ENCODE results near the gene FLOT2. TPM values are rescaled to one million over a fixed set of nuclear protein-coding genes. Genes with fewer than 3 reads are reported as not detected.
"Not testable (repeated sequence)": the region's sequence is repeated elsewhere in the genome, so short reads cannot be mapped to it uniquely, and the experiment has no call there.

The FLOT2 gene
- polyA plus RNA-seq, 2 donors: 33.0 to 52.3 TPM

DNA sequence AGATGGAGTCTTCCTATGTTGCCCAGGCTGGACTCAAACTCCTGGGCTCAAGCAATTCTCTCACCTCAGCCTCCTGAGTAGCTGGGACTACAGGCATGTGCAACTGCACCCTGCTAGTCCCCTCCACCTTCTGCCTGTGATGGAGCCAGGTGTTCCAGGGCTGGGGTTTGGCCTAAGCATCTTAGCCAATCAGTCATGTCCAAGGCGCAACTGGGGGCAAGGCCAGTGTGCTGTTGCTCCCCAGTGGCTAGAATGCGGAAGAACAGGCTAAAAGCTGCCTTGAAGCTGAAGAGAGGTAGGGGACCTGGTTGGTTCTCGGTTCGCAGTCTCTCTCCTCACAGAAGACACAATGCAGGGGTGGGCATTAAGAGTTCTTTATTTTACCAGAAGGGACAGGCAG is 18.6 kb downstream of the FLOT2 start:
- H3K4me3 ChIP-seq (ENCODE audit: low read depth in 1 of 2, low read length in 2 of 2): no peak overlapping the region
- WGBS, 2 donors: 68 to 85% methylated on average over 4 of the region's 4 CpGs
- no peaks in the 10 kb centered on the region for H3K9me3 ChIP-seq (ENCODE audit: control insufficient read depth in 2 of 2, insufficient read depth in 1 of 2, low read depth in 1 of 2, low read length in 1 of 2)
- peaks cover 36 to 46% of the 10 kb centered on the region in 2 donors for H3K36me3 ChIP-seq (ENCODE audit: control insufficient read depth in 2 of 2, insufficient read depth in 2 of 2, low read length in 1 of 2)
- H3K4me1 ChIP-seq (ENCODE audit: control insufficient read depth in 2 of 2, insufficient read depth in 2 of 2, low read length in 1 of 2): peaks cover 0 to 8% of the 10 kb centered on the region in 2 donors
- H3K27ac ChIP-seq (ENCODE audit: low read depth in 2 of 2, low read length in 1 of 2): no peak overlapping the region
- no peaks in the 10 kb centered on the region for H3K27me3 ChIP-seq (ENCODE audit: control insufficient read depth in 1 of 2, insufficient read depth in 2 of 2, low read length in 2 of 2)

DNA sequence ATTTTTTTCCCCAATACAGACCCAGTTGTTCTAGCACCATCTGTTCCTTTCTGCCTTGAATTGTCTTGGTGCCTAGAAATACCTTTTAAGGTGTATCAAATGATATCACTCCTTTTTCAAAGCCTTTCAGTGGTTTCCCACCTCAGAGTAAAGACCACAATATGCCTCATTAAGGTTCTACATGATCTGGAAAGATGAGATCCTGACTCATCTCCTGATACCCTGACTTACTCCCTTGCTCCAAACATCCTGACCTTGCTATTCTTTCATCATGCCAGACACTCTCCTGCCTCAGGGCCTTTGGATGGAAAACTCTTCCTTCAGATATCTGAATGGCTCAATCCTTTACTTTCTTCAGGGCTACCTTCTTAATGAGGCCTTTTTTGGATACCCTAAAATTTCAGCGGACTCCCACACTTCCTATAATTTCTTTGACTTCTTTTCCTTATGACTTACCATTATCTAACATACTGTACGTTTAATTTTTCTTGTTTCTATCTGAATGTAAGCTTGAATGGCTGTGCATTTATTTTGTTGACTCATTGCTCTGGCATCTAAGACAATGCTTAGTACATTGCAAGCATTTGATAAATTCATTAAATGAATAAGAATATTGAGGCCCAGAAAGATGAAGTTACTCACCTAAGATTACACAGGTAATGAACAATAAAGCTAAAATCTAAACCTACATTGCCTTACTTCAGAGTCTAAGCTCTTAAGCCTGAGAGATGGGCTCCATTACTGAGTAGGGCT is 19.2 kb downstream of the FLOT2 start:
- 71 to 81% methylated on average over 2 of the region's 2 CpGs for WGBS, 2 donors
- Histone ChIP-seq H3K4me3 (ENCODE audit: low read depth in 1 of 2, low read length in 2 of 2) (no peak overlapping the region), H3K4me1 (ENCODE audit: control insufficient read depth in 2 of 2, insufficient read depth in 2 of 2, low read length in 1 of 2) (peaks cover 0 to 8% of the 10 kb centered on the region in 2 donors), H3K9me3 (ENCODE audit: control insufficient read depth in 2 of 2, insufficient read depth in 1 of 2, low read depth in 1 of 2, low read length in 1 of 2) (no peaks in the 10 kb centered on the region), H3K36me3 (ENCODE audit: control insufficient read depth in 2 of 2, insufficient read depth in 2 of 2, low read length in 1 of 2) (peaks cover 36 to 42% of the 10 kb centered on the region in 2 donors), H3K27ac (ENCODE audit: low read depth in 2 of 2, low read length in 1 of 2) (no peak overlapping the region), H3K27me3 (ENCODE audit: control insufficient read depth in 1 of 2, insufficient read depth in 2 of 2, low read length in 2 of 2) (no peaks in the 10 kb centered on the region)

DNA sequence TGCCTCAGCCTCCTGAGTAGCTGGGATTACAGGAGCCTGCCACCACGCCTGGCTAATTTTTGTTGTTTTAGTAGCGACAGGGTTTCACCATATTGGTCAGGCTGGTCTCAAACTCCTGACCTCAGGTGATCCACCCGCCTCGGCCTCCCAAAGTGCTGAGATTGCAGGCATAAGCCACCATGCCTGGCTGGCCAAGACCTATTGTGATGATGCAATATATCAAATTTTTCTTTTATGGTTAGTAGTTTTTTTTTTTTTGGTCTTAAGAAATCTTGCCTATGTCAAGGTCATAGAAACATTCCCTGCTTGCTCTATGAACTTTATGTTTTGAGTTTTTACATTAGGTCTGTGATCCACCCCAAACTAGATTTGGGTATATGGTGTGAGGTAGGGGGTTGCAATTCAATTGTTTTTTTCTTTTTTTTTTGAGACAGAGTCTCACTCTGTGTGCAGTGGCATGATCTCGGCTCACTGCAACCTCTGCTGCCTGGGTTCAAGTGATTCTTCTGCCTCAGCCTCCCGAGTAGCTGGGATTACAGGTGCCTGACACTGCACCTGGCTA is 20.3 kb downstream of the FLOT2 start:
- H3K27ac ChIP-seq (ENCODE audit: low read depth in 2 of 2, low read length in 1 of 2); H3K27me3 ChIP-seq (ENCODE audit: control insufficient read depth in 1 of 2, insufficient read depth in 2 of 2, low read length in 2 of 2); H3K4me1 ChIP-seq (ENCODE audit: control insufficient read depth in 2 of 2, insufficient read depth in 2 of 2, low read length in 1 of 2); H3K9me3 ChIP-seq (ENCODE audit: control insufficient read depth in 2 of 2, insufficient read depth in 1 of 2, low read depth in 1 of 2, low read length in 1 of 2); H3K4me3 ChIP-seq (ENCODE audit: low read depth in 1 of 2, low read length in 2 of 2): not testable (repeated sequence)
- H3K36me3 ChIP-seq (ENCODE audit: control insufficient read depth in 2 of 2, insufficient read depth in 2 of 2, low read length in 1 of 2): peaks cover 28 to 34% of the 10 kb centered on the region in 2 donors
- 93% methylated on average over 6 of the region's 6 CpGs for WGBS, 2 donors

DNA sequence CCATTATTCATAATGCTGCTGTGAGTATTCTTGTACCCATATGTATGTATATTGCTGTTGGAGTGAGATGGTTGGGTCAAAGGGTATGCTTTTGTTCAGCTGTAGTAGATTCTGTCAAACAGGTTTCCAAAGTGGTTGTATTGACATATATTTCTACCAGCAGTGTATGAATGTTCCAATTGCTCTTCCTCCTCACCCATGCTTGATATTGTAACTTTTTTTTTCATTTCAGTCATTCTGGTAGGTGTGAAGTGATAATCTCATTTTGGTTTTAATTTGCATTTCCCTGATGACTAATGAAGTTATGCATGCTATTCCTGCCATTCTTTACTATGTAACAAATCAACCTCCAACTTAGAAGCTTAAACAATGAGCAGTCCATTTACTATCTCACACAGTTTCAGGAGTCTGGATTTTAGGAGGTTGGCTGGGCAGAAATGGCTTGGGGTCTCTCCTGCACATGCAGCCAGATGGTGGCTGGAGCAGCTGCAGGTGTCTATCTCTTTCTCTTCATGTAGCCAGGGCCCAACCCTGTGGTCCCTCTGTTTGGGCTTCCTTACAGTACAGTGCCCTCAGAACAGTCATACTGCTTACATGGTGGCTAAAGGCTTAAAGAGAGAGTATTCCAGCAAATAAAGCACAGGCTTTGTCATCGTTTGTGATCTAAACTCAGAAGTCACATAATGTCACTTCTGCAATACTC is 21.5 kb downstream of the FLOT2 start:
- peaks cover 0 to 5% of the 10 kb centered on the region in 2 donors for H3K4me1 ChIP-seq (ENCODE audit: control insufficient read depth in 2 of 2, insufficient read depth in 2 of 2, low read length in 1 of 2)
- H3K4me3 ChIP-seq (ENCODE audit: low read depth in 1 of 2, low read length in 2 of 2): no peak overlapping the region
- H3K36me3 ChIP-seq (ENCODE audit: control insufficient read depth in 2 of 2, insufficient read depth in 2 of 2, low read length in 1 of 2): peaks cover 17 to 22% of the 10 kb centered on the region in 2 donors
- WGBS, 2 donors: 46 to 47% methylated on average over 1 of the region's 1 CpG
- H3K9me3 ChIP-seq (ENCODE audit: control insufficient read depth in 2 of 2, insufficient read depth in 1 of 2, low read depth in 1 of 2, low read length in 1 of 2): no peaks in the 10 kb centered on the region
- H3K27me3 ChIP-seq (ENCODE audit: control insufficient read depth in 1 of 2, insufficient read depth in 2 of 2, low read length in 2 of 2): no peaks in the 10 kb centered on the region
- H3K27ac ChIP-seq (ENCODE audit: low read depth in 2 of 2, low read length in 1 of 2): peak overlapping the region; percentile 4 to 53

DNA sequence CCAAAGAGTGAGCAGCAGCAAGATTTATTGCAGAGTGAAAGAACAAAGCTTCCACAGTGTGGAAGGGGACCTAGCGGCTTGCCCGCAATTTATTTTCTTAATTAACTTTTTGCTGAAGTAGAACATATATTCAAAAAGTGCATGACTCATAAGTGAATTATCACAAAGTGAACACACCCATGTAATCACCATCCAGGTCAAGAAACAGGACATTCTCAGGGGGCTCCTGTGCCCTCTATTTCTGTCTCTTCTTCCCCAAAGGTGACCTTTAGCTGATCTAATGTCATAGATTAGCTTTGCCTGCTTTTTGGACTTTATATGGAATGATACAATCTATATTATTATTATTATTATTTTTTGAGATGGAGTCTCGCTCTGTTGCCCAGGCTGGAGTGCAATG is 22.8 kb downstream of the FLOT2 start:
- H3K4me3 ChIP-seq (ENCODE audit: low read depth in 1 of 2, low read length in 2 of 2): no peak overlapping the region
- 78 to 83% methylated on average over 3 of the region's 3 CpGs for WGBS, 2 donors

DNA sequence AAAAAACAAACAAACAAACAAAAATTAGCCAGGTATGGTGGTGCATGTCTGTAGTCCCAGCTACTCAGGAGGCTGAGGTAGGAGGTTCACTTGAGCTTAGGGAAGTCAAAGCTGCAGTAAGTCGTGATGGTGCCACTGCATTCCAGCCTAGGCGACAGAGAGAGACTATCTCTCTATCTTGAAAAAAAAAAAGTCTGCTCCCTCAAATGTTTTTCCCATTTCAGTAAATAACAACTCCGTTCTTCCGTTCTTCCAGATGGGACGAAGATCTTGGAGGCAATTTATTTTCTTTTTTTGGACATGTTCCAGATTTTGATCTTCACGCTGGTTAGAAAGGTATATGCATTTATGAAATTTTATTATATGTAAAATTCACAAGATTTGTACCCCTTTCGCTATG is 23.7 kb downstream of the FLOT2 start:
- no peaks in the 10 kb centered on the region for H3K9me3 ChIP-seq (ENCODE audit: control insufficient read depth in 2 of 2, insufficient read depth in 1 of 2, low read depth in 1 of 2, low read length in 1 of 2)
- H3K27ac ChIP-seq (ENCODE audit: low read depth in 2 of 2, low read length in 1 of 2): no peak overlapping the region
- 89 to 93% methylated on average over 7 of the region's 7 CpGs for WGBS, 2 donors
- H3K4me3 ChIP-seq (ENCODE audit: low read depth in 1 of 2, low read length in 2 of 2): no peak overlapping the region
- H3K36me3 ChIP-seq (ENCODE audit: control insufficient read depth in 2 of 2, insufficient read depth in 2 of 2, low read length in 1 of 2): peaks cover 0 to under 1% of the 10 kb centered on the region in 2 donors
- peaks cover 0 to 2% of the 10 kb centered on the region in 2 donors for H3K4me1 ChIP-seq (ENCODE audit: control insufficient read depth in 2 of 2, insufficient read depth in 2 of 2, low read length in 1 of 2)
- H3K27me3 ChIP-seq (ENCODE audit: control insufficient read depth in 1 of 2, insufficient read depth in 2 of 2, low read length in 2 of 2): no peaks in the 10 kb centered on the region

More for the DNA sequence above, 22.8 kb downstream of the FLOT2 start:
- H3K9me3 ChIP-seq (ENCODE audit: control insufficient read depth in 2 of 2, insufficient read depth in 1 of 2, low read depth in 1 of 2, low read length in 1 of 2): no peaks in the 10 kb centered on the region
- peaks cover 9% of the 10 kb centered on the region in 2 donors for H3K36me3 ChIP-seq (ENCODE audit: control insufficient read depth in 2 of 2, insufficient read depth in 2 of 2, low read length in 1 of 2)
- H3K27me3 ChIP-seq (ENCODE audit: control insufficient read depth in 1 of 2, insufficient read depth in 2 of 2, low read length in 2 of 2): no peaks in the 10 kb centered on the region
- no peak overlapping the region for H3K27ac ChIP-seq (ENCODE audit: low read depth in 2 of 2, low read length in 1 of 2)
- peaks cover 0 to 2% of the 10 kb centered on the region in 2 donors for H3K4me1 ChIP-seq (ENCODE audit: control insufficient read depth in 2 of 2, insufficient read depth in 2 of 2, low read length in 1 of 2)

DNA sequence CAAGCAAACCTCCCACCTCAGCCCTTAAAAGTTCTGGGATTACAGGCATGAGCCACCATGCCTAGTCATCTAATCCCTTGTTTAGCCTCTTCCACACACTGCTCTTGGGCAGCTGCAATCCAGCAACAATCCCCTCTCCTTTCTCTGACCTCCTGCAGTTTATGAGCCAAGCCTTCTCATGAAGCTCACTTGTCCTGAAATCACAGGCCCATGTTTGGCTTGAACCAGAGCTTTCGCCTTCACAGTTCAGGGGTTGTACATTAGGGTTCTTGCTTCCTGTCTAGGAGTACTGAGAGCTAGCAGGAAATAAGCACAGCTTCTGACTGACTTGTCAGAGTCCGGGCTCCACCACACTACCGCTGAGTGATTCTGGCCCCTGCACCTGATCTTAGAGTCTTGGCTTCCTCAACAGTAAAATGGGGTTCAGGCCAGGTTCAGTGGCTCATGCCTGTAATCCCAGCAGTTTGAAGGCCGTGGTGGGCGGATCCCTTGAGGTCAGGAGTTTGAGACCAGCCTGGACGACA is 26.4 kb downstream of the FLOT2 start:
- H3K27ac ChIP-seq (ENCODE audit: low read depth in 2 of 2, low read length in 1 of 2): peak overlapping the region; percentile 28 to 29
- peaks cover 0 to under 1% of the 10 kb centered on the region in 2 donors for H3K4me1 ChIP-seq (ENCODE audit: control insufficient read depth in 2 of 2, insufficient read depth in 2 of 2, low read length in 1 of 2)
- no peaks in the 10 kb centered on the region for H3K36me3 ChIP-seq (ENCODE audit: control insufficient read depth in 2 of 2, insufficient read depth in 2 of 2, low read length in 1 of 2)
- WGBS, 2 donors: 74 to 77% methylated on average over 6 of the region's 6 CpGs
- no peaks in the 10 kb centered on the region for H3K27me3 ChIP-seq (ENCODE audit: control insufficient read depth in 1 of 2, insufficient read depth in 2 of 2, low read length in 2 of 2)
- H3K9me3 ChIP-seq (ENCODE audit: control insufficient read depth in 2 of 2, insufficient read depth in 1 of 2, low read depth in 1 of 2, low read length in 1 of 2): no peaks in the 10 kb centered on the region
- no peak overlapping the region for H3K4me3 ChIP-seq (ENCODE audit: low read depth in 1 of 2, low read length in 2 of 2)

DNA sequence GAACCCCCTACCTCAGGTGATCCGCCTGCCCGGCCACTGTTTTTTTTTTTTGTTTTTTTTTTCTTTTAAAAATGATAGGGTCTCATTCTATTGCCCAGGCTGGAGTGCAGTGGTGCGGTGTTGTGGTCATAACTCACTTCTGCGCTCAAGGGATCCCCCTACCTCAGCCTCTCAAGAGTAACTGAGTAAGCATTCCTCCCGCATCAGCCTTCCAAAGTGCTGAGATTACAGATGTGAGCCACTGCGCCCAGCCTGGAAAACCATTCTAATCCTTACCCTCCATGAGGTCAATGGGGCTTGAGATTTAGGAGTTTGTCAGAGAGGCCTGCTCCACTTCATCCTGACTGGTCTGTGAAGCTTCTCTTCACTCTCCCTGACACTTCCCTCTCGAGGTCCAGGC is 30.3 kb downstream of the FLOT2 start:
- WGBS, 2 donors: 92 to 93% methylated on average over 7 of the region's 7 CpGs
- Histone ChIP-seq H3K36me3 (ENCODE audit: control insufficient read depth in 2 of 2, insufficient read depth in 2 of 2, low read length in 1 of 2) (no peaks in the 10 kb centered on the region), H3K27ac (ENCODE audit: low read depth in 2 of 2, low read length in 1 of 2) (no peak overlapping the region), H3K9me3 (ENCODE audit: control insufficient read depth in 2 of 2, insufficient read depth in 1 of 2, low read depth in 1 of 2, low read length in 1 of 2) (no peaks in the 10 kb centered on the region), H3K27me3 (ENCODE audit: control insufficient read depth in 1 of 2, insufficient read depth in 2 of 2, low read length in 2 of 2) (no peaks in the 10 kb centered on the region), H3K4me3 (ENCODE audit: low read depth in 1 of 2, low read length in 2 of 2) (no peak overlapping the region), H3K4me1 (ENCODE audit: control insufficient read depth in 2 of 2, insufficient read depth in 2 of 2, low read length in 1 of 2) (no peaks in the 10 kb centered on the region)

DNA sequence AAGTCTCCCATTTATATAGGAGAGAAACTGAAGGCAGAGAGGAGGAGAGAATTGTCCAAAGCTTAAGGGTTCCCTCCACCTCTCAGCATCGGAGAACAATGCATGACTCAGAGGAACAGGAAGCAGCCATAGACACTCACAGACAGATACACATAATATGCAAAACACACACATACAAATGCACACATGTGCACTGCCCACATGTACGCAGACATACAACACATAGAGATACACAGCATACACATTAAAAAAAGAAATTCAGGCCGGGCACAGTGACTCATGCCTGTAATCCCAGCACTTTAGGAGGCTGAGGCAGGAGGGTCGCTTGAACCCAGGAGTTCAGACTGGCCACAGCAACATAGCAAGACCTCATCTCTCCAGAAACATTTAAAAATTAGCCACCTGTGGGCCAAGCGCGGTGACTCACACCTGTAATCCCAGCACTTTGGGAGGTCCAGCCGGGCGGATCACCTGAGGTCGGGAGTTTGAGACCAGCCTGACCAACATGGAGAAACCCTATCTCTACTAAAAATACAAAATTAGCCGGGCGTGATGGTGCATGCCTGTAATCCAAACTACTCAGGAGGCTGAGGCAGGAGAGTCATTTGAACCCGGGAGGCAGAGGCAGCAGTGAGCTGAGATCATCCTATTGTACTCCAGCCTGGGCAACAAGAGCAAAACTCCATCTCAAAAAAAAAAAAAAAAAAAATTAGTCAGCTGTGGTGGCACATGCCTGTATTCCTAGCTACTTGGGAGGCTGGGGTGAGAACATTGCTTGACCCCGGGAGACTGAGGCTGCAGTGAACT is 31.4 kb downstream of the FLOT2 start:
- 80 to 83% methylated on average over 13 of the region's 13 CpGs for WGBS, 2 donors
- no peaks in the 10 kb centered on the region for H3K4me1 ChIP-seq (ENCODE audit: control insufficient read depth in 2 of 2, insufficient read depth in 2 of 2, low read length in 1 of 2)
- H3K9me3 ChIP-seq (ENCODE audit: control insufficient read depth in 2 of 2, insufficient read depth in 1 of 2, low read depth in 1 of 2, low read length in 1 of 2): no peaks in the 10 kb centered on the region
- H3K4me3 ChIP-seq (ENCODE audit: low read depth in 1 of 2, low read length in 2 of 2): no peak overlapping the region
- peaks cover 0 to 5% of the 10 kb centered on the region in 2 donors for H3K36me3 ChIP-seq (ENCODE audit: control insufficient read depth in 2 of 2, insufficient read depth in 2 of 2, low read length in 1 of 2)
- no peaks in the 10 kb centered on the region for H3K27me3 ChIP-seq (ENCODE audit: control insufficient read depth in 1 of 2, insufficient read depth in 2 of 2, low read length in 2 of 2)
- no peak overlapping the region for H3K27ac ChIP-seq (ENCODE audit: low read depth in 2 of 2, low read length in 1 of 2)

All from esophagus (tissue), 2 donors.